CD4-positive, alpha-beta T cell (primary cell): ENCODE measurements around the gene DOCK4. TPM values are rescaled to one million over a fixed set of nuclear protein-coding genes. Genes with fewer than 3 reads are reported as not detected.

Experiments
- ATAC-seq: fragments of 200-7000 bp; cut with Tn5 transposase; one replicate; pipeline ENCODE4 v1.10.0; 2022; ENCODE audit warnings: mild to moderate bottlenecking; ENCODE audit not compliant: poor library complexity
- CTCF ChIA-PET: fragments of 350-600 bp; sonication (Branson Sonifier 250); formaldehyde crosslinking; loops from one replicate; lab custom pipeline; 2021; ENCODE audit warnings: antibody characterized with exemption, inconsistent platforms; lab: Charles Lee
- POLR2A ChIA-PET: fragments of 350-600 bp; sonication (Branson Sonifier 250); formaldehyde crosslinking; loops from one replicate; lab custom pipeline; 2021; ENCODE audit warnings: antibody characterized with exemption, inconsistent platforms; lab: Charles Lee
- DNase-seq, 14 experiments: peaks; one replicate each; pipeline ENCODE4 v3.0.0-alpha.2; 2013 to 2020; ENCODE audit warnings: mixed read lengths in 2 of 14
- H3K27ac ChIP-seq, 2 donors: one replicate each; pipeline versions ENCODE4 v1.5.1 to v1.7.0; 2013; ENCODE audit warnings: low read length in 2 of 2, low read depth in 1 of 2, mild to moderate bottlenecking in 1 of 2
- H3K27me3 ChIP-seq, 2 experiments: 1 replicate in 1 of 2; 2 replicates in 1 of 2; pipeline versions ENCODE4 v1.6.1 to v1.7.0; 2013; ENCODE audit warnings: low read length in 2 of 2, control low read depth in 1 of 2, mild to moderate bottlenecking in 1 of 2, moderate library complexity in 1 of 2; ENCODE audit not compliant: insufficient read depth in 2 of 2, control insufficient read depth in 1 of 2
- H3K36me3 ChIP-seq: one replicate; pipeline ENCODE4 v1.6.1; 2013; ENCODE audit warnings: low read length, control low read depth; ENCODE audit not compliant: insufficient read depth
- H3K4me1 ChIP-seq: one replicate; pipeline ENCODE4 v1.6.1; 2013; ENCODE audit warnings: low read length, control low read depth; ENCODE audit not compliant: insufficient read depth
- H3K4me3 ChIP-seq: one replicate; pipeline ENCODE4 v1.5.1; 2013; ENCODE audit warnings: mild to moderate bottlenecking, low read length, moderate library complexity
- H3K9me3 ChIP-seq, 2 experiments: 1 replicate in 1 of 2; 2 replicates in 1 of 2; pipeline versions ENCODE4 v1.6.1 to v1.7.0; 2013; ENCODE audit warnings: low read length in 2 of 2, mild to moderate bottlenecking in 2 of 2, control low read depth in 1 of 2, moderate library complexity in 1 of 2; ENCODE audit not compliant: control insufficient read depth in 1 of 2, insufficient read depth in 1 of 2
- H3K27ac Mint-ChIP-seq: one replicate; pipeline ENCODE4 v1.8.0; 2020; ENCODE audit warnings: mixed read lengths
- H3K27me3 Mint-ChIP-seq: one replicate; pipeline ENCODE4 v1.8.0; 2021; ENCODE audit warnings: mixed read lengths
- H3K36me3 Mint-ChIP-seq: one replicate; pipeline ENCODE4 v1.8.0; 2021; ENCODE audit warnings: low read depth, mixed read lengths
- H3K4me1 Mint-ChIP-seq: one replicate; pipeline ENCODE4 v1.8.0; 2021; ENCODE audit warnings: low read depth, mixed read lengths
- H3K4me3 Mint-ChIP-seq: one replicate; pipeline ENCODE4 v1.8.0; 2020; ENCODE audit warnings: mild to moderate bottlenecking, mixed read lengths
- H3K9me3 Mint-ChIP-seq: one replicate; pipeline ENCODE4 v1.8.0; 2020; ENCODE audit warnings: mixed read lengths
- intact Hi-C, 2 experiments: fragments of 100-400 bp; cut with DNase I in 1 of 2; cut with micrococcal nuclease in 1 of 2; formaldehyde crosslinking; loops; one replicate each; pipeline versions ENCODE4 v1.15.1 to v1.9.0; 2023 to 2025; cut with DNase I, micrococcal nuclease
- total RNA-seq, 174 experiments: library from RNA in 2 of 174; stranded (reverse) in 2 of 174; gene quantifications; one replicate each; pipeline ENCODE4 v1.2.3 and lab custom pipeline; 2021 to 2026
- TF ChIP-seq, protein P1 (sequence below): fragments of 200-600 bp; IDR thresholded peaks from one replicate; pipeline ENCODE4 v1.8.0; 2022; ENCODE audit warnings: antibody characterized with exemption, mild to moderate bottlenecking

DOCK4 gene
- total RNA-seq, 2 experiments from 2014 or later: 0.31 to 0.38 TPM

DNA sequence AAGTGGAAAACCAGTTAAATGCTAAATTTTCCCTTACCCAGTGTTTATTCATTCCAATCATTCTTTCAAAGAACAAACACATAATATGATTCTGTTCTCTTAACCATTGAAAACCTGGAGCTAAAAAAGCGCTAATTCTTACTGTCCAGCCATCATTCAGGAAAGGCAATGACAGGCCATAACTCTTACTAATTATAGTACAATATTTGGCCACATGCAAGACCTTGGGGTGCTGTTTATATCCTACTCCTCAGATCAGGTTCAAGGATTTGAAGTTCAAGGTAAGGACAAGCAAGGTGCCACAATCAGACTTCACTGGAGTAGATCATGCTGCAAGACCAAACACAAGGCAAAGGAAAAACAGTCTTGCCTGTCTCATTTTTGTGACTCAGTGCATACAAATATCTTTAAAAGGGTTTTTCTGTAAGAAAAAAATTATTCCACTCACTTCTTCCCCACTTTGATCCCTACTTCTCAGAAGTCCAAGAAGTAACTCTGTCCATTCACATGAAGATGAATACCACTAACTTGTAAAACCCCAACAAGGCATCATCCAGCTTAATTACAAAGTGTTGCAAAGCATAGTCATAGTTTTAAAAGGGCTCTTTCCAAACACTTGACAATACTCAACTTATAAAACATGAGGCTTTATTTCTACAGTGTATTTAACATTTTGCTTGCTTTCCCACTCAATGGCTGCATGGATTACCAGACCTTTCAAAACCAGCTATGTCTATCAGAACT is 153.0 kb downstream of the DOCK4 start:
- POLR2A ChIA-PET: no interaction called here
- Mint-ChIP-seq H3K4me1 (no peaks in the 10 kb centered on the region), H3K27me3 (no peaks in the 10 kb centered on the region), H3K27ac (no peak overlapping the region), H3K4me3 (no peak overlapping the region), H3K36me3 (no peaks in the 10 kb centered on the region), H3K9me3 (no peaks in the 10 kb centered on the region)
- Histone ChIP-seq H3K27ac (no peak overlapping the region), H3K27me3 (no peaks in the 10 kb centered on the region), H3K9me3 (no peaks in the 10 kb centered on the region), H3K36me3 (no peaks in the 10 kb centered on the region), H3K4me1 (no peaks in the 10 kb centered on the region), H3K4me3 (no peak overlapping the region)
- no peak for ATAC-seq
- CTCF ChIA-PET: no interaction called here
- TF ChIP-seq, protein P1, sequence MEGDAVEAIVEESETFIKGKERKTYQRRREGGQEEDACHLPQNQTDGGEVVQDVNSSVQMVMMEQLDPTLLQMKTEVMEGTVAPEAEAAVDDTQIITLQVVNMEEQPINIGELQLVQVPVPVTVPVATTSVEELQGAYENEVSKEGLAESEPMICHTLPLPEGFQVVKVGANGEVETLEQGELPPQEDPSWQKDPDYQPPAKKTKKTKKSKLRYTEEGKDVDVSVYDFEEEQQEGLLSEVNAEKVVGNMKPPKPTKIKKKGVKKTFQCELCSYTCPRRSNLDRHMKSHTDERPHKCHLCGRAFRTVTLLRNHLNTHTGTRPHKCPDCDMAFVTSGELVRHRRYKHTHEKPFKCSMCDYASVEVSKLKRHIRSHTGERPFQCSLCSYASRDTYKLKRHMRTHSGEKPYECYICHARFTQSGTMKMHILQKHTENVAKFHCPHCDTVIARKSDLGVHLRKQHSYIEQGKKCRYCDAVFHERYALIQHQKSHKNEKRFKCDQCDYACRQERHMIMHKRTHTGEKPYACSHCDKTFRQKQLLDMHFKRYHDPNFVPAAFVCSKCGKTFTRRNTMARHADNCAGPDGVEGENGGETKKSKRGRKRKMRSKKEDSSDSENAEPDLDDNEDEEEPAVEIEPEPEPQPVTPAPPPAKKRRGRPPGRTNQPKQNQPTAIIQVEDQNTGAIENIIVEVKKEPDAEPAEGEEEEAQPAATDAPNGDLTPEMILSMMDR: no peak
- intact Hi-C loops: no loop called here
- DNase-seq: no peak

DNA sequence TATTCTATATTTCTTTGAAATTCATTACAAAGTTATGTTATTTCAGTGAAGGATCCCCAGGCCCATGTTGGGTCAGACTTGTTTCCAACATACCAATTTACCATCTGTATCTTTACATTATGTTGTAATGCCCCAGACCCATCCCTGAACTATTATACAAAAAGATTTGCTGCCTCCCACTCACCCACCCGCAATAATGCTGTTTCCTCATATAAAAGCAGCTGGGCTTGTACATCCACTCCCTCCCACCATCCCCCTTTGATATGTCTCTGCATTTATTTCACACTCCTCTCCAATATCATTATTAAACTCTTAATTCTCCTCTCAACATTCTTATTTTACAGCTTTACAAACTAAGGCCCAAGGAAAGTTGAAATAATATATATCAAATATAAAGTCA is 153.7 kb downstream of the DOCK4 start:
- no peak overlapping the region for H3K27ac ChIP-seq
- Mint-ChIP-seq H3K4me3 (no peak overlapping the region), H3K4me1 (no peaks in the 10 kb centered on the region), H3K9me3 (no peaks in the 10 kb centered on the region), H3K27me3 (no peaks in the 10 kb centered on the region), H3K36me3 (no peaks in the 10 kb centered on the region), H3K27ac (no peak overlapping the region)
- TF ChIP-seq, protein P1: no peak
- intact Hi-C loops: no loop called here
- CTCF ChIA-PET: no interaction called here
- peaks cover 0 to 2% of the 10 kb centered on the region in 2 experiments for H3K9me3 ChIP-seq
- no peaks in the 10 kb centered on the region for H3K36me3 ChIP-seq
- H3K4me3 ChIP-seq: no peak overlapping the region
- no peaks in the 10 kb centered on the region for H3K4me1 ChIP-seq
- no peaks in the 10 kb centered on the region for H3K27me3 ChIP-seq
- no peak for DNase-seq
- ATAC-seq: no peak
- POLR2A ChIA-PET: no interaction called here

DNA sequence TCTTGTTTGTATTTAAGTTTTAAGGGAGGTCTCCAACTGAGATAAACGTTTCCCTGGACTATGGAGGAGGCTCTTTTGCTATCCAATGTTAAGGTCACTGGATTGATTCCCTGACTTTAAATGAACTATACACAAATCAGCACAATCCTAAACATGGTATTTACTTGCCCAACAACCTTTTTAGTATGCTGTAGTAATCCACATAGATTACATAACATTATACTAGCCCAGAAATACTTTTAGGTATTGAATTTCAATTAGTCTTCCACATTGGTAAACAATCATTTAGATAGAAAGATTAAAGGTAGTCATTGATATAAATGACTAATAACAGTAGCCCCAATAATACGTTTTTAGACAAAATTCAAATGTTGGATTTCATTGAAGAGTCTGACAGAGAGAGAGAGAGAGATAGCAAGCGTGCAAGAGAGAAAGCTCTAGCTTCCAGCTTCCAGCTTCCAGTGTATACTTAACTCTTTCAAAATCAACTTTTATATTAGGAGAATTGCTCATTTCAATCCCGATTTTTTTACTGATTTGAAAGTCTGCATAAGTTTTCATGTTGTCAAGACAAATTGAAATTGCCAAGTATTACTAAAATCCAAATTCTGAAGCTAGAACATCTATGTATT is 155.8 kb downstream of the DOCK4 start:
- no peaks in the 10 kb centered on the region for H3K4me1 ChIP-seq
- intact Hi-C loops: no loop called here
- ATAC-seq: no peak
- CTCF ChIA-PET: no interaction called here
- peaks cover 1% of the 10 kb centered on the region for H3K27me3 Mint-ChIP-seq
- POLR2A ChIA-PET: no interaction called here
- no peaks in the 10 kb centered on the region for H3K36me3 Mint-ChIP-seq
- no peak overlapping the region for H3K4me3 ChIP-seq
- H3K9me3 ChIP-seq: peaks cover 0 to 3% of the 10 kb centered on the region in 2 experiments
- H3K27me3 ChIP-seq: no peaks in the 10 kb centered on the region
- DNase-seq: no peak
- H3K27ac Mint-ChIP-seq: no peak overlapping the region
- no peaks in the 10 kb centered on the region for H3K36me3 ChIP-seq
- peaks cover 2% of the 10 kb centered on the region for H3K9me3 Mint-ChIP-seq
- no peak overlapping the region for H3K4me3 Mint-ChIP-seq
- H3K4me1 Mint-ChIP-seq: no peaks in the 10 kb centered on the region
- H3K27ac ChIP-seq: no peak overlapping the region
- TF ChIP-seq, protein P1: no peak
